OCI-LY1 (cell line): ENCODE results near the gene PRR33.

Experiments used
- H2AFZ ChIP-seq: fragments of 200-600 bp; sonication (generic), shearing (Covaris generic); 2 replicates; pipeline ENCODE4 v1.6.0; 2014; ENCODE audit warnings: antibody characterized with exemption, mild to moderate bottlenecking, low read length
- H3F3A ChIP-seq: fragments of 200-600 bp; sonication (generic), shearing (Covaris generic); 2 replicates; pipeline ENCODE4 v1.6.0; 2014; ENCODE audit warnings: mild to moderate bottlenecking, antibody characterized with exemption, low read length, moderate library complexity; ENCODE audit not compliant: insufficient read depth
- H3K27ac ChIP-seq: fragments of 200-600 bp; sonication (generic); 2 replicates; pipeline ENCODE4 v1.5.1; 2014; ENCODE audit warnings: low read length, mixed run types, mild to moderate bottlenecking, low read depth; ENCODE audit not compliant: poor library complexity, severe bottlenecking
- H3K27me3 ChIP-seq: fragments of 200-600 bp; sonication (generic); 2 replicates; pipeline ENCODE4 v1.6.0; 2014; ENCODE audit warnings: antibody characterized with exemption, mild to moderate bottlenecking, low read length, moderate library complexity; ENCODE audit not compliant: insufficient read depth
- H3K36me3 ChIP-seq: fragments of 200-600 bp; sonication (generic); 2 replicates; pipeline ENCODE4 v1.6.1; 2014; ENCODE audit warnings: mild to moderate bottlenecking, antibody characterized with exemption, low read length, moderate library complexity, mixed read lengths; ENCODE audit not compliant: insufficient read depth
- H3K4me1 ChIP-seq: fragments of 200-600 bp; sonication (generic); 2 replicates; pipeline ENCODE4 v1.5.1; 2014; ENCODE audit warnings: mild to moderate bottlenecking, low read length, moderate library complexity; ENCODE audit not compliant: insufficient read depth, severe bottlenecking
- H3K4me2 ChIP-seq: fragments of 200-600 bp; sonication (generic), shearing (Covaris generic); 2 replicates; pipeline ENCODE4 v1.6.1; 2014; ENCODE audit warnings: low read length
- H3K4me3 ChIP-seq: fragments of 200-600 bp; sonication (generic); 2 replicates; pipeline ENCODE4 v1.5.1; 2014; ENCODE audit warnings: low read length, low read depth, mild to moderate bottlenecking, mixed read lengths; ENCODE audit not compliant: poor library complexity, severe bottlenecking
- H3K79me2 ChIP-seq: fragments of 200-600 bp; shearing (Covaris generic); 2 replicates; pipeline ENCODE4 v1.6.1; 2016; ENCODE audit warnings: mixed run types, low read length, mixed read lengths; ENCODE audit not compliant: insufficient read depth
- H3K9ac ChIP-seq: fragments of 200-600 bp; sonication (generic), shearing (Covaris generic); 2 replicates; pipeline ENCODE4 v1.6.1; 2014; ENCODE audit warnings: mild to moderate bottlenecking, low read length, mixed read lengths
- H3K9me2 ChIP-seq: fragments of 200-600 bp; sonication (generic), shearing (Covaris generic); 2 replicates; pipeline ENCODE4 v1.6.1; 2014; ENCODE audit warnings: low read depth, mild to moderate bottlenecking, low read length, mixed read lengths
- H3K9me3 ChIP-seq: fragments of 200-600 bp; shearing (Covaris generic); 2 replicates; pipeline ENCODE4 v1.6.1; 2014; ENCODE audit warnings: low read length, mixed read lengths
- H4K20me1 ChIP-seq: fragments of 200-600 bp; sonication (generic), shearing (Covaris generic); 2 replicates; pipeline ENCODE4 v1.6.0; 2016; ENCODE audit warnings: mild to moderate bottlenecking, low read length; ENCODE audit not compliant: insufficient read depth
- CTCF ChIP-seq: fragments of 200-600 bp; sonication (generic), shearing (Covaris generic); IDR thresholded peaks from 2 replicates; pipeline ENCODE4 v1.5.1; 2017; ENCODE audit warnings: mild to moderate bottlenecking, antibody characterized with exemption, low read length, moderate library complexity, mixed read lengths
- EZH2 ChIP-seq: fragments of 200-600 bp; sonication (generic), shearing (Covaris generic); IDR thresholded peaks from 2 replicates; pipeline ENCODE4 v1.8.0; 2017; ENCODE audit warnings: borderline replicate concordance, mixed run types, mild to moderate bottlenecking, antibody characterized with exemption, low read length, moderate library complexity, mixed read lengths

The PRR33 gene

DNA sequence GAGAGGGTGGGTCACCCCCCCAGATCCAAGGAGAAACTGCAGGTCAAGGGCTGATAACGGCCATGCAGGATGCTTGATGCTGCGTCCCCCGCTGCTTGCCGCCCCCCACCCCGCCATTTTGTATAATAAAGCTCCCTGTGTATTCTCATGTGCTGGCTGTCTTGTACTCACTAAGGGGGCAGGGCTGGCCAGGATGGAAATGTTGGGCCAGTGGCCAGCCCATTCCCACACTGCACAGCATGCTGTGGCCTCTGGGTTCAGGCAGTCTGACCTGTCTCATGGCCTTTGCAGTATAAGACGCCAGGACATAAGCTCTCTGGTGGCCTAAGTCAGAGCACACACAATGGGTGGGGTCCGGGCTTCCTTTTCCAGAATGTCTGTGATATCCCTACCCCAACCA is 421 bp upstream of the PRR33 start:
- Histone ChIP-seq H4K20me1 (no peaks in the 10 kb centered on the region), H3K4me3 (no peak overlapping the region), H3K9me3 (no peaks in the 10 kb centered on the region), H2AFZ (no peak overlapping the region), H3K9ac (no peak overlapping the region), H3K4me2 (no peak overlapping the region), H3K36me3 (peaks cover 29% of the 10 kb centered on the region), H3K27ac (no peak overlapping the region), H3K79me2 (no peaks in the 10 kb centered on the region), H3K4me1 (no peaks in the 10 kb centered on the region), H3F3A (no peaks in the 10 kb centered on the region), H3K27me3 (no peaks in the 10 kb centered on the region), H3K9me2 (no peaks in the 10 kb centered on the region)
- TF ChIP-seq EZH2 (no peak), CTCF (no peak)

DNA sequence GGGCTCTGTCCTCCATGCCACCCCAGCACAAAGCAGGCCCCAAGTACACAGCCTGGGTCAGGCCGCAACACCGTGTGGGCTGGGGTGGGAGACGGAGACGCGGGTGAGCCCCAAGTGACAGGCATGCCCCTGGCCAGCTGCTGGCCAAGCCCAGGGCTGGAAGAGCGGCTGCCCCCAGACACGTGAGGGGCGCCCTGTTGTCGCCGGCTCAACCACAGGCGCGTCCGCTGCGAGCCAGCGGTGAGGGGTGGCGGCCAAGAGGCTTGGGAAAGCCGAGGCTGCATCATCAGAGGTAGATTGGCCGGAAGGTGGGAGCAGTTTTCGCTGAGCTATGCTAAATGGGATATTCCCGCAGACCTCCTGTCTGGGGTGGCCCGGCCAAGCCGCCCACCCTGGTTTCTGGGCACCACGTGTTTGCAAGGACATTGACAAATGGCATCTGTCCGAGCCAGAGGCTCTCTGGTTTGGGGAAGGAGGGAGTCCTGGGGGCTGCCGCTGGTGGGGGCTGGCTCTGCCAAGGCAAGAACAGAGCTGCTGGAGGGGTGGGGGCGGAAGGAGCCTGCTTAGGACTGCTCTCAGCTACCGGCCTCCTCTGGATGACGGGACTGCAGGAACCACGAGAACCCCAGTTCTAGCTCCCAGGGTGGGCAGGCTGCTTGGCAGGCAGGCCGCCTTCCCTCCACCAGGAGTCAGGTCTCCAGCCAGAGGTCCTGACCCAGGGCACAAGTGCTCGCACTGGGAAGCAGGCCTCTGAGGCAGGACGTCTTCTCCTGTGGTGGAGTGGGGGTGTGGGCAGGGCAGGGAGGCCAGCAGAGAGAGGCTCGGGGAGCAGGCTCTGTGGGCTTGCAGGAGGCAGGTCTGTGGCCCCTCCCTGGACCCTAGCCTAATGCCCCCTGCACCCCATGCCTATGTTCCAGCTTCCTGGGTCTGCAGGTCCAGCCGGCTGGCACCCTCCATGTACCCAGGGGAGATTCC is 552 bp downstream of the PRR33 start:
- Histone ChIP-seq H3K4me1 (no peaks in the 10 kb centered on the region), H3K4me2 (no peak overlapping the region), H4K20me1 (no peaks in the 10 kb centered on the region), H3K9me3 (no peaks in the 10 kb centered on the region), H3F3A (no peaks in the 10 kb centered on the region), H3K4me3 (no peak overlapping the region), H3K36me3 (peaks cover 38% of the 10 kb centered on the region), H3K27ac (no peak overlapping the region), H3K79me2 (no peaks in the 10 kb centered on the region), H2AFZ (no peak overlapping the region), H3K9ac (no peak overlapping the region), H3K9me2 (no peaks in the 10 kb centered on the region), H3K27me3 (no peaks in the 10 kb centered on the region)
- no peak for TF ChIP-seq EZH2
- TF ChIP-seq CTCF: no peak

DNA sequence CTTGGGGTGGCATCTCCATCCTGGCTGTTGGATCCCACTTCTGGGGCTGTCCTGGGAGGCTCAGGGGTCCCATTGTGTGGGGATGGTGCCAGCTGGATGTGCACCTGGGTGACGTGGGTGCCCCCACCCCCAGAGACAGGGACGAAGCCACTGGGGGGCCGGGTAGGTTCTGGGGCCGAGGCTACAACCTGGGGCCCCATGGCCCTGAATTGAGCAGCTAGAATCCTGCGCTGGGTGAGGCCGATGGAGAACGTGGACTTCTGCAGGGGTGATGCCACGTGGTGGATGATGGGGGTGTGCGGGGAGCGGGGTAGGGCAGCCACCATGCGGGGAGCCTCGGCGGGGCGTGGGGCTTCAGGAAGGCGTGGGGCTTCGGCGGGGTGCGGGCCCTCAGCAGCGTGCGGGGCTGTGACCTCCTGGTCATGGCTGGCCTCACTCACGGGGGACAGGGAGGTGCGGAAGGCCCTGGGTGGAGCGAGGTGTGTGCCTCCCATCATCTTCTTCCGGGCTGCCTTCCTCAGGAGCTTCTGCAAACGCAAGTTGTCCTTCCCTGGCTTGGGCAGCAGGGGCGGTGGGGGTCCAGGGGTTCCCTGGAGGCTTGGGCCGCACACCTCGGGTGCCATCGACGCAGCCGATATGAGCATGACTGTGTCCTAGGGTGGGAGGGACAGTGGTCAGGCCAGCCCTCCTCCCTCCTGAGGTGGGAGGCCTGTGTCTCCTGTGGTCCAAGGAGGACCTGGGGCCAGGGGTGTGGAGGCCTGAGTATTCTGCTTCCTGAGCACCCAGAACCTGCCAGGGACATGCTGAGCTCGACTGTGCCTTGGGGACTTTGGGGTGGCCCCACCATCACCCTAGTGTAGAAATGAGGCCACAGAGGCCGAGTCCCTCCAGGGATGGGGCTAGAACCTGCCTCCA is 1.5 kb downstream of the PRR33 start:
- Histone ChIP-seq H3F3A (no peaks in the 10 kb centered on the region), H3K9me2 (no peaks in the 10 kb centered on the region), H3K79me2 (no peaks in the 10 kb centered on the region), H3K27ac (no peak overlapping the region), H3K9me3 (no peaks in the 10 kb centered on the region), H3K4me1 (no peaks in the 10 kb centered on the region), H3K36me3 (peaks cover 48% of the 10 kb centered on the region), H2AFZ (no peak overlapping the region), H3K4me3 (no peak overlapping the region), H3K9ac (no peak overlapping the region), H3K4me2 (no peak overlapping the region), H4K20me1 (no peaks in the 10 kb centered on the region), H3K27me3 (no peaks in the 10 kb centered on the region)
- TF ChIP-seq CTCF (no peak), EZH2 (no peak)
